Breast epithelium (tissue), 4 donors: Measurements from ENCODE around the gene OR51A2. TPM values are rescaled to one million over a fixed set of nuclear protein-coding genes. Genes with fewer than 3 reads are reported as not detected.
A peak's percentile ranks its signal among the peaks of the same experiment; 100 is the strongest.
"Not testable (repeated sequence)": the region's sequence is repeated elsewhere in the genome, so short reads cannot be mapped to it uniquely, and the experiment has no call there.

Experiments
- DNase-seq, 2 donors: peaks; one replicate each; pipeline ENCODE4 v3.0.0-alpha.2; 2019; ENCODE audit warnings: low spot score in 2 of 2
- H3K27ac ChIP-seq, 2 donors: fragments of 200-600 bp; sonication (generic) in 1 of 2; one replicate each; pipeline ENCODE4 v1.5.1; 2016 to 2019; ENCODE audit warnings: mild to moderate bottlenecking in 1 of 2
- H3K27me3 ChIP-seq, 2 donors: fragments of 200-600 bp; sonication (generic) in 1 of 2; one replicate each; pipeline versions ENCODE4 v1.5.1 to v1.6.0; 2017 to 2019; ENCODE audit warnings: control low read depth in 1 of 2, mild to moderate bottlenecking in 1 of 2
- H3K36me3 ChIP-seq: fragments of 200-600 bp; one replicate; pipeline ENCODE4 v1.5.1; 2019
- H3K4me1 ChIP-seq, 2 donors: fragments of 200-600 bp; sonication (generic); one replicate each; pipeline ENCODE4 v1.5.1; 2016 to 2019; ENCODE audit warnings: control low read depth in 1 of 2
- H3K4me3 ChIP-seq, 3 donors: fragments of 200-600 bp; sonication (generic); 1 replicate in 2 of 3; 2 replicates in 1 of 3; pipeline ENCODE4 v1.5.1; 2016 to 2019; ENCODE audit warnings: mild to moderate bottlenecking in 3 of 3, moderate library complexity in 2 of 3
- H3K9me3 ChIP-seq, 2 donors: fragments of 200-600 bp; sonication (generic) in 1 of 2; one replicate each; pipeline ENCODE4 v1.5.1; 2016 to 2019; ENCODE audit warnings: control low read depth in 1 of 2
- POLR2A ChIP-seq: fragments of 450-650 bp; IDR thresholded peaks from one replicate; pipeline ENCODE4 v1.6.1; 2016; ENCODE audit warnings: antibody characterized with exemption, mild to moderate bottlenecking, moderate library complexity
- POLR2AphosphoS5 ChIP-seq, 3 donors: sonication (generic); formaldehyde crosslinking; IDR thresholded peaks; one replicate each; pipeline ENCODE4 v1.6.1; 2017; ENCODE audit warnings: antibody characterized with exemption in 3 of 3
- intact Hi-C: fragments of 100-400 bp; cut with DNase I; formaldehyde crosslinking; loops from one replicate; pipeline ENCODE4 v1.15.1; 2023; ENCODE audit warnings: low total_unique reads
- total RNA-seq, 3 donors: library from RNA; depleted of rRNA; stranded (reverse); fragments of >200 nt; gene quantifications; one replicate each; pipeline ENCODE4 v1.1.0, GENCODE V29; 2016
- TF ChIP-seq, protein P1 (sequence below), 3 donors: fragments of 450-650 bp; IDR thresholded peaks; one replicate each; pipeline ENCODE4 v1.5.1; 2016 to 2017; ENCODE audit warnings: antibody characterized with exemption in 3 of 3, mild to moderate bottlenecking in 3 of 3, moderate library complexity in 3 of 3

OR51A2 gene, protein sequence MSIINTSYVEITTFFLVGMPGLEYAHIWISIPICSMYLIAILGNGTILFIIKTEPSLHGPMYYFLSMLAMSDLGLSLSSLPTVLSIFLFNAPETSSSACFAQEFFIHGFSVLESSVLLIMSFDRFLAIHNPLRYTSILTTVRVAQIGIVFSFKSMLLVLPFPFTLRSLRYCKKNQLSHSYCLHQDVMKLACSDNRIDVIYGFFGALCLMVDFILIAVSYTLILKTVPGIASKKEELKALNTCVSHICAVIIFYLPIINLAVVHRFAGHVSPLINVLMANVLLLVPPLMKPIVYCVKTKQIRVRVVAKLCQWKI
- total RNA-seq: not detected

DNA sequence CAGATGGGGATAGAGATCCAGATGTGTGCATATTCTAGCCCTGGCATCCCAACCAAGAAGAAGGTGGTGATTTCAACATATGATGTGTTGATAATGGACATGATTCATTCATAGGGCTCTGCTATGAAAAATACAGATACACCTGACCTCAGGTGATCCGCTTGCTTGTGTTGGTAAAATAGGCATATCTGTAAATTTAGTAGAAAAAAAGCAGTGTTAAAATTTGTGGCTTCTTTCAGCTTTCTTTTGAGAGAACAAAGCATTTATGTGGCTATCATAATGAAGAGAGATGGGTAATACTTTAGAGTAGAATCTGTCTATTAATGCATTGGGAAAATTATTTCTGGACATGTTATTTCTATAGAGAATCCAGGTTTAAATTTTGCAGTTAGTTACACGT is at the start of gene OR51A2:
Gene OR51A2, minus strand, starts transcription at position 101 of the 400 bp plus-strand sequence. Its CDS starts 0 bp downstream, at position 101.
- DNase-seq, H3K27ac ChIP-seq, intact Hi-C loops, H3K4me3 ChIP-seq, H3K36me3 ChIP-seq, H3K4me1 ChIP-seq, H3K27me3 ChIP-seq, H3K9me3 ChIP-seq: not testable (repeated sequence)

DNA sequence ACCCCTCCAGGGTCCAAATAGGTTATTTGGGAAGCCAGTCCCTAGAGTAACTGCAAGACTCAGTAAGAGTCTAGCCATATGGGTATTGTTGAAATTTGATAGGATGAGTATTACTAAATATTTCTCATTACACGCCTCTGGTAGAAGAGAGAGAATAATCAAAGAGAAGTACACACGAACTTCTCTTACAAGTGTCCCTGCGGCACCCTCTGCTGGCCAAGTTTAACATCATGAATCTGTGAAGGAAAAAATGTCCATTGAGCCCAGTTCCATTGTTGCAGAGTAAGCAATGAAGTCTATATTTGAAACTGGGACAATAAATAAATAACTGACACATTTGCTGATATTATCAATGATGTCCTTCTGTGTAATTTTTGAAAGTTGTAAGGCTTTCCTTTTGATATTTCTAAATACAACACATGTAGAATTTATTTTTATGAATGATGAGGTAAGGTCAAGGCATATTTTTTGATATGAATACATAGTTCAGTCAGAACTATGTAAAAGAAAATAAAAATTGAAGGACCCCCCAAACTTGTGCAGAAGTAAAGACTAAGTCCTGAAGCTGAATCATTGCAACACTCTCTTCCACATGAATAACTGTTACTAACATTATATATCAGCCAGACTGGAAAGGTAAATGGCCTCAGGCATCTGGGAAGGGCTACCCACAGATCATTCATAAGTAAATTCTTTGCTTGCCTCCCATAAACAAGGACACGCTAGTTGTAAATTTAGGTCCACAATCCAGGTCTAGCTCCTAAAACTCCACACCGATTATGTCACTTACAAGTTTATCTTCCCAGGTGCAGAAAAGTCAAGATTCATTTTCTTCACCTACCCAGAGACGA is 49.1 kb upstream of the OR51A2 start:
- no peaks in the 10 kb centered on the region for H3K36me3 ChIP-seq
- no peak overlapping the region for H3K27ac ChIP-seq
- no peaks in the 10 kb centered on the region for H3K4me1 ChIP-seq
- H3K9me3 ChIP-seq: no peaks in the 10 kb centered on the region
- DNase-seq: no peak
- H3K4me3 ChIP-seq: no peak overlapping the region
- TF ChIP-seq POLR2A (no peak), POLR2AphosphoS5 (IDR thresholded peaks at IDR 0.05) (no peak)
- TF ChIP-seq, protein P1, sequence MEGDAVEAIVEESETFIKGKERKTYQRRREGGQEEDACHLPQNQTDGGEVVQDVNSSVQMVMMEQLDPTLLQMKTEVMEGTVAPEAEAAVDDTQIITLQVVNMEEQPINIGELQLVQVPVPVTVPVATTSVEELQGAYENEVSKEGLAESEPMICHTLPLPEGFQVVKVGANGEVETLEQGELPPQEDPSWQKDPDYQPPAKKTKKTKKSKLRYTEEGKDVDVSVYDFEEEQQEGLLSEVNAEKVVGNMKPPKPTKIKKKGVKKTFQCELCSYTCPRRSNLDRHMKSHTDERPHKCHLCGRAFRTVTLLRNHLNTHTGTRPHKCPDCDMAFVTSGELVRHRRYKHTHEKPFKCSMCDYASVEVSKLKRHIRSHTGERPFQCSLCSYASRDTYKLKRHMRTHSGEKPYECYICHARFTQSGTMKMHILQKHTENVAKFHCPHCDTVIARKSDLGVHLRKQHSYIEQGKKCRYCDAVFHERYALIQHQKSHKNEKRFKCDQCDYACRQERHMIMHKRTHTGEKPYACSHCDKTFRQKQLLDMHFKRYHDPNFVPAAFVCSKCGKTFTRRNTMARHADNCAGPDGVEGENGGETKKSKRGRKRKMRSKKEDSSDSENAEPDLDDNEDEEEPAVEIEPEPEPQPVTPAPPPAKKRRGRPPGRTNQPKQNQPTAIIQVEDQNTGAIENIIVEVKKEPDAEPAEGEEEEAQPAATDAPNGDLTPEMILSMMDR (IDR thresholded peaks at IDR 0.05): peak in 1 of 3 donors; percentile 45
- intact Hi-C loops: no loop called here
- H3K27me3 ChIP-seq: no peaks in the 10 kb centered on the region

DNA sequence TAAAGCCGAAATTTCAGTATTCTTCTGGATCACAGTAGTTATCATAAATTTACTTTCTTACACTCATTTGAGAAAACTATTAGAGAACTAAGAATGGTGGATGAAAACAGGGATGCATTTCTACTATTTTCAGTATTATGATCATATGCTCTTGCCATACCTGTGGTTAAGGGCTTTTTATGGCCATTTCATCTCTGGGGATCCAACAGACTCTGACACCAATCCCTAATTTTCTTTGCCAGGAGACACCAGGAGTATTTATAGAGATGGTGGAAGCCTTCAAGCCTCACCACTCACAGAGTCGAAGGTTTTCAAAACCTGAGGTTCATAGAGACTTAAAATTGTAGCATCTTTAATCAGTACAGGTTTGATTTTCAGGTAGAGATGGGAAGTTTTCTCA is 39.0 kb upstream of the OR51A2 start, which contains the start of gene OR51L1:
Gene OR51L1, plus strand, starts transcription at position 301 of the 400 bp plus-strand sequence. CDS start 4,132 bp downstream, outside the sequence.
- no peaks in the 10 kb centered on the region for H3K27me3 ChIP-seq
- no peak within 1 kb of the TSS for H3K27ac ChIP-seq
- H3K4me1 ChIP-seq: no peaks in the 10 kb centered on the region
- TF ChIP-seq, protein P1 (IDR thresholded peaks at IDR 0.05): no peak
- TF ChIP-seq POLR2A (no peak), POLR2AphosphoS5 (IDR thresholded peaks at IDR 0.05) (no peak)
- intact Hi-C loops: no loop called here
- H3K4me3 ChIP-seq: no peak within 1 kb of the TSS
- H3K36me3 ChIP-seq: no peaks in the 10 kb centered on the region
- H3K9me3 ChIP-seq: no peaks in the 10 kb centered on the region
- no peak for DNase-seq

DNA sequence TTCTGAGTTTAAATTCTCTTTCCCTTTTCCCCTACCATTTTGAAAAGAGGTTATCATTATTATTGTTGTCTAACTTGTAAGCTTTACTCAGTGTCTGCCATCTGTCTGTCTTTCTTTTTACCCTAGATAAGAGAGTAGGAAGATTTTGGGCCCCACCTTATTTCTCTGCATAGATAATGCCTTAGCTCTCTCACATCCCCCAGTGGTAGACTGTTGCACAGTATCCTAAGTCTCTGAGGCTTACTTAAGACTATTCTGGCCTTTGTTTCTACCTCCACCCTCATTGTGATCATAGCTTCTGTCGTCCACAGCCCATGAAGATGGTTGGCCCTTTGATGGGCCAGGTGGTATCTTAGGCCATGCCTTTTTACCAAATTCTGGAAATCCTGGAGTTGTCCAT is 35.5 kb upstream of the OR51A2 start:
- no peaks in the 10 kb centered on the region for H3K27me3 ChIP-seq
- no peak for DNase-seq
- intact Hi-C loops: no loop called here
- no peaks in the 10 kb centered on the region for H3K9me3 ChIP-seq
- no peak overlapping the region for H3K27ac ChIP-seq
- no peak overlapping the region for H3K4me3 ChIP-seq
- no peaks in the 10 kb centered on the region for H3K4me1 ChIP-seq
- H3K36me3 ChIP-seq: no peaks in the 10 kb centered on the region
- TF ChIP-seq, protein P1 (IDR thresholded peaks at IDR 0.05): no peak
- TF ChIP-seq POLR2A (no peak), POLR2AphosphoS5 (IDR thresholded peaks at IDR 0.05) (no peak)

DNA sequence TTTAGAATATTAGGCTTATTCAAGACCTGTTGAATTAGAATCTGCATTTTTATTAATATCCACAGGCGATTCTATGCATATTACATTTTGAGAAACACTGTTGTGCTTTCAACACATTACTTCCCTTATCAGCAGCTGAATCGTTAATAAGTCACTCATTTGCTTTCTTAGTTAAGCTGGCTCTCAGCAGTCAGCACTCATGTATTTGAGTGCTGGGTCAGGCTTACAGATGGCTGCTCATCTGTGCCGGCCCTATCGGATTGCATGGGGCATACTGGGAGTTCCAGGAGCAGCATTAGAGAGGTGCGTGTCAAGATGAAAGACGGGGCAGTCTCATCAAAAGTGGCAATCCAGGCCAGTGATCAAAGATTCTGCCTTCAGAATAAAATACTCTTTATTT is 28.3 kb upstream of the OR51A2 start:
- H3K9me3 ChIP-seq: no peaks in the 10 kb centered on the region
- H3K27ac ChIP-seq: no peak overlapping the region
- H3K4me1 ChIP-seq: no peaks in the 10 kb centered on the region
- H3K27me3 ChIP-seq: no peaks in the 10 kb centered on the region
- TF ChIP-seq, protein P1 (IDR thresholded peaks at IDR 0.05): no peak
- H3K36me3 ChIP-seq: no peaks in the 10 kb centered on the region
- intact Hi-C loops: no loop called here
- H3K4me3 ChIP-seq: no peak overlapping the region
- no peak for DNase-seq
